Medulla oblongata (tissue), 1 donor: ENCODE measurements around the gene NECAB3.

ENCODE experiments used
- DNase-seq: peaks from one replicate; pipeline ENCODE4 v3.0.0-alpha.2; 2015; ENCODE audit errors: extremely low spot score

Gene NECAB3

GRCh38 chr20:33621717-33622400 is 52.4 kb downstream of the NECAB3 start:
- no peak for DNase-seq

DNA sequence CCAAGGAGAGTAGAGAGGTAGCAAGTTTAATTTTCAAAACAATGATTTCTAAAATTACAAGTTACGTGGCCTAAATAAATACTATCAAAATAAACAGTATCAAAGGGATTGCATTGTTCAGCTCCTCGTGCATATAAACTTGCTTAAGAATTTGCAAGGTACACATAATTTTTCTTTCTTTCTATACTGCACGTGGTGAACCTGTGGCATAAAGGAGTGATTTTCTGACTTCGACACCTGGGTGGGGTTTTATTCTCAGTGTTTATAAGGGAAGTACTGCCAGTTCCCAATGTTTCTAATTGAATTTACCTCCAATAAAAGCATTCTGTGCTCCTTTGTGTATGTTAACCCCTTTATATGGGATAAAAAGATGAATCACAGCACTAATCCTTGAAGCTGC is 62.2 kb downstream of the NECAB3 start:
- no peak for DNase-seq

- DNase-seq: no peak
These were observed 63.1 kb downstream of the NECAB3 start for GRCh38 chr20:33611106-33611505.

DNA sequence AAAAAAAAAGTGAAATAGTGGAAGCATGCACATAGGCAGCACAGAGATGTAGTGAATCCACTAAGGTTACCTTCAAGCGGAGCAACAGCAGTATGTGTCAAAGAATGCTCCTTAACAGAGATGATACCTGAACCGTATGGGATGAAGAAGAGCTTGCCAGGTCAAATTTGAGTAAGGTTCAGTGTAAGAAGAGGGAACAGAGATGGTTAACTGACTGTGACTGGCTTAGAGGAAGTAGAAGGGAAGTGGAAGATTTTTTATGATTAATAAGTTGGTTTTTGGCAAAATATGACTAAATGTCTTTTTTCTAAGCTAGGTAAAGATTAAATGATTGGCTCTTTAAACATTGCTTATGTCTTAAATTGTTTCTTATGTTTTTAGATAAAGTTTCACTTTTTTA is 64.7 kb downstream of the NECAB3 start:
- DNase-seq: no peak
